AG09319 (cell line): ENCODE results near the gene ERGIC3.
A peak's percentile ranks its signal among the peaks of the same experiment; 100 is the strongest.

ENCODE experiments used
- DNase-seq: peaks from one replicate; pipeline ENCODE4 v3.0.0-alpha.2; 2010; ENCODE audit warnings: low read depth; ENCODE audit errors: extremely low read depth
- CTCF ChIP-seq: IDR thresholded peaks from 2 replicates; pipeline ENCODE4 v1.5.1; 2011; ENCODE audit warnings: low read depth, mild to moderate bottlenecking, inconsistent platforms, low read length, moderate library complexity

Gene ERGIC3

GRCh38 chr20:35541783-35542662 lies at the start of gene ERGIC3:
ERGIC3 (plus strand) TSS chr20:35542078; CDS start chr20:35542098, 20 bp downstream.
- DNase-seq = peak; percentile 85
- no peak for TF ChIP-seq CTCF

- DNase-seq = no peak
- no peak for TF ChIP-seq CTCF
These were observed 49.5 kb upstream of the ERGIC3 start for GRCh38 chr20:35492352-35492751.

GRCh38 chr20:35496481-35496880 lies 45.4 kb upstream of the ERGIC3 start:
- DNase-seq = no peak
- TF ChIP-seq CTCF = no peak

- TF ChIP-seq CTCF = no peak
These were observed 44.6 kb upstream of the ERGIC3 start for GRCh38 chr20:35497320-35497719.

GRCh38 chr20:35497780-35498189 lies 44.1 kb upstream of the ERGIC3 start:
- TF ChIP-seq CTCF = no peak
- DNase-seq = no peak

More at GRCh38 chr20:35497320-35497719, 44.6 kb upstream of the ERGIC3 start:
- DNase-seq = no peak

GRCh38 chr20:35499271-35499670 lies 42.6 kb upstream of the ERGIC3 start:
- no peak for TF ChIP-seq CTCF
- no peak for DNase-seq

- TF ChIP-seq CTCF = no peak
These were observed 39.5 kb upstream of the ERGIC3 start for GRCh38 chr20:35502352-35502751.

More at GRCh38 chr20:35502352-35502751, 39.5 kb upstream of the ERGIC3 start:
- no peak for DNase-seq
